Liver (tissue), 9 donors: ENCODE measurements around the gene WNT11. TPM values are rescaled to one million over a fixed set of nuclear protein-coding genes. Genes with fewer than 3 reads are reported as not detected.

ENCODE experiments used
- DNase-seq: peaks from one replicate; pipeline ENCODE4 v3.0.0-alpha.2; 2017; ENCODE audit warnings: low spot score
- H3K27ac ChIP-seq, 2 donors: one replicate each; pipeline ENCODE4 v1.7.0; 2013; ENCODE audit warnings: inconsistent platforms in 2 of 2, low read length in 2 of 2, control low read depth in 1 of 2, low read depth in 1 of 2, mild to moderate bottlenecking in 1 of 2
- H3K27me3 ChIP-seq, 4 donors: one replicate each; pipeline versions ENCODE4 v1.6.1 to v1.7.0; 2013; ENCODE audit warnings: low read length in 3 of 4, inconsistent platforms in 1 of 4, mild to moderate bottlenecking in 1 of 4, moderate library complexity in 1 of 4; ENCODE audit not compliant: control insufficient read depth in 4 of 4, insufficient read depth in 4 of 4
- H3K36me3 ChIP-seq, 4 donors: one replicate each; pipeline versions ENCODE4 v1.6.1 to v1.7.0; 2013; ENCODE audit warnings: low read length in 3 of 4, mild to moderate bottlenecking in 3 of 4, low read depth in 1 of 4, moderate library complexity in 1 of 4; ENCODE audit not compliant: control insufficient read depth in 4 of 4, insufficient read depth in 3 of 4
- H3K4me1 ChIP-seq, 4 donors: one replicate each; pipeline versions ENCODE4 v1.6.1 to v1.7.0; 2013; ENCODE audit warnings: low read length in 3 of 4, mild to moderate bottlenecking in 3 of 4, moderate library complexity in 1 of 4; ENCODE audit not compliant: control insufficient read depth in 4 of 4, insufficient read depth in 4 of 4
- H3K4me3 ChIP-seq, 3 donors: one replicate each; pipeline versions ENCODE4 v1.6.1 to v1.7.0; 2013; ENCODE audit warnings: low read length in 3 of 3, control low read depth in 1 of 3, low read depth in 1 of 3, mild to moderate bottlenecking in 1 of 3
- H3K9ac ChIP-seq, 2 donors: one replicate each; pipeline ENCODE4 v1.7.0; 2013; ENCODE audit warnings: low read length in 2 of 2, mild to moderate bottlenecking in 2 of 2, moderate library complexity in 2 of 2, control low read depth in 1 of 2, low read depth in 1 of 2
- H3K9me3 ChIP-seq, 4 donors: one replicate each; pipeline versions ENCODE4 v1.6.1 to v1.7.0; 2013; ENCODE audit warnings: low read length in 3 of 4; ENCODE audit not compliant: control insufficient read depth in 4 of 4
- ATF3 ChIP-seq: IDR thresholded peaks from 2 replicates; pipeline ENCODE4 v1.6.1; 2016; ENCODE audit warnings: antibody characterized with exemption
- CTCF ChIP-seq: fragments of 150-350 bp; IDR thresholded peaks from 2 replicates; pipeline ENCODE4 v1.5.1; 2017; ENCODE audit warnings: improper control_type of control experiment, low read depth, low read length; ENCODE audit not compliant: missing input control
- EGR1 ChIP-seq, 2 donors: IDR thresholded peaks; 2 replicates each; pipeline ENCODE4 v1.6.1; 2016 to 2018; ENCODE audit warnings: antibody characterized with exemption in 2 of 2, low read depth in 2 of 2
- FOXA1 ChIP-seq: IDR thresholded peaks from 2 replicates; pipeline ENCODE4 v1.6.1; 2016; ENCODE audit warnings: antibody characterized with exemption
- FOXA2 ChIP-seq: IDR thresholded peaks from 2 replicates; pipeline ENCODE4 v1.6.1; 2016; ENCODE audit warnings: antibody characterized with exemption
- GABPA ChIP-seq, 2 donors: IDR thresholded peaks in 1 of 2; conservative IDR thresholded peaks in 1 of 2; 2 replicates each; pipeline ENCODE4 v1.6.1; 2016; ENCODE audit warnings: antibody characterized with exemption in 2 of 2, mild to moderate bottlenecking in 1 of 2, moderate library complexity in 1 of 2
- HNF4A ChIP-seq, 2 donors: conservative IDR thresholded peaks; 2 replicates each; pipeline ENCODE4 v1.6.1; 2016; ENCODE audit warnings: antibody characterized with exemption in 2 of 2, mild to moderate bottlenecking in 2 of 2
- HNF4G ChIP-seq: IDR thresholded peaks from 2 replicates; pipeline ENCODE4 v1.6.1; 2016; ENCODE audit warnings: antibody characterized with exemption
- JUND ChIP-seq, 2 donors: IDR thresholded peaks; 2 replicates each; pipeline ENCODE4 v1.6.1; 2016; ENCODE audit warnings: antibody characterized with exemption in 2 of 2
- MAX ChIP-seq: IDR thresholded peaks from 2 replicates; pipeline ENCODE4 v1.6.1; 2016; ENCODE audit warnings: antibody characterized with exemption
- NR2F2 ChIP-seq: IDR thresholded peaks from 2 replicates; pipeline ENCODE4 v1.6.1; 2016; ENCODE audit warnings: antibody characterized with exemption
- RAD21 ChIP-seq, 2 donors: IDR thresholded peaks; 2 replicates each; pipeline ENCODE4 v1.6.1; 2016; ENCODE audit warnings: antibody characterized with exemption in 2 of 2, mild to moderate bottlenecking in 2 of 2
- REST ChIP-seq: IDR thresholded peaks from 2 replicates; pipeline ENCODE4 v1.6.1; 2016; ENCODE audit warnings: antibody characterized with exemption, mild to moderate bottlenecking
- RXRA ChIP-seq, 2 donors: IDR thresholded peaks; 2 replicates each; pipeline ENCODE4 v1.6.1; 2017 to 2018; ENCODE audit warnings: antibody characterized with exemption in 2 of 2, mild to moderate bottlenecking in 1 of 2
- SP1 ChIP-seq: IDR thresholded peaks from 2 replicates; pipeline ENCODE4 v1.6.1; 2018; ENCODE audit warnings: antibody characterized with exemption, mild to moderate bottlenecking
- TAF1 ChIP-seq: conservative IDR thresholded peaks from 2 replicates; pipeline ENCODE4 v1.6.1; 2016; ENCODE audit warnings: antibody characterized with exemption, mild to moderate bottlenecking
- YY1 ChIP-seq: IDR thresholded peaks from 2 replicates; pipeline ENCODE4 v1.6.1; 2016; ENCODE audit warnings: antibody characterized with exemption, mild to moderate bottlenecking
- ZBTB33 ChIP-seq: IDR thresholded peaks from 2 replicates; pipeline ENCODE4 v1.6.1; 2016; ENCODE audit warnings: antibody characterized with exemption
- WGBS: extraction: QIAGEN DNeasy Blood & Tissue Kit; methylation state at CpG from one replicate; pipeline ENCODE4 v1.1.7; 2013; 5-methylcytosine and 5-hydroxymethylcytosine counted together
- polyA plus RNA-seq, 2 donors: library from polyadenylated mRNA; stranded (reverse) in 1 of 2; unstranded in 1 of 2; fragments of 200-250 nt in 1 of 2; fragments of >200 nt in 1 of 2; fragmentation: Nextera tagmentation in 1 of 2; extraction: Ambion mirVana in 1 of 2; gene quantifications; one replicate each; pipeline versions ENCODE4 v1.2.1 to v1.2.3, GENCODE V29; 2013 to 2015
- total RNA-seq, 2 donors: library from RNA; depleted of rRNA; stranded (reverse); fragments of >200 nt; gene quantifications; one replicate each; pipeline ENCODE4 v1.2.3, GENCODE V29; 2014
- donor health status: healthy.
- donor health status: healthy.
- donor health status: healthy.
- donor health status: healthy.
- donor health status: healthy.

WNT11 gene
- total and polyA plus RNA-seq, 4 donors: 1.1 to 4.8 (median 2.5) TPM

- peaks cover 0 to 6% (median 2%) of the 10 kb centered on the region in 4 donors for H3K4me1 ChIP-seq
- no peaks in the 10 kb centered on the region for H3K36me3 ChIP-seq
- no peak overlapping the region for H3K4me3 ChIP-seq
- H3K9ac ChIP-seq: no peak overlapping the region
- TF ChIP-seq MAX: no peak
- TF ChIP-seq CTCF: no peak
- TF ChIP-seq JUND (IDR thresholded peaks at IDR 0.05): no peak
- TF ChIP-seq HNF4G: no peak
- TF ChIP-seq FOXA1: no peak
- TF ChIP-seq FOXA2: no peak
- no peak for TF ChIP-seq RAD21 (IDR thresholded peaks at IDR 0.05)
- TF ChIP-seq RXRA (IDR thresholded peaks at IDR 0.05): no peak
- no peak for TF ChIP-seq ZBTB33
- no peak for TF ChIP-seq ATF3
- no peak for TF ChIP-seq EGR1 (IDR thresholded peaks at IDR 0.05; ENCODE audit: low read depth in 2 of 2)
- TF ChIP-seq TAF1: no peak
- TF ChIP-seq GABPA (IDR thresholded peaks at IDR 0.05 in 1 of 2, conservative IDR thresholded peaks at IDR 0.05 in 1 of 2): no peak
- TF ChIP-seq NR2F2: no peak
- no peak for TF ChIP-seq YY1
- TF ChIP-seq SP1: no peak
- no peak for TF ChIP-seq HNF4A (conservative IDR thresholded peaks at IDR 0.05)
- no peak for TF ChIP-seq REST
- H3K9me3 ChIP-seq: no peaks in the 10 kb centered on the region
- H3K27ac ChIP-seq: no peak overlapping the region
- H3K27me3 ChIP-seq: no peaks in the 10 kb centered on the region
- 89% methylated on average over 7 of the region's 7 CpGs for WGBS
- DNase-seq: no peak
These were observed 37.6 kb upstream of the WNT11 start for GRCh38 chr11:76243957-76244285.
